ENCODE data around the gene PNPLA6.
A peak's percentile ranks its signal among the peaks of the same experiment; 100 is the strongest.

PNPLA6 gene

GRCh38 chr19:7516333-7516732 lies 19.2 kb upstream of the PNPLA6 start:
- Histone ChIP-seq H3K4me1 (ENCODE audit: control insufficient read depth, insufficient read depth, low read length) (peaks cover 13% of the 10 kb centered on the region), H3K9ac (ENCODE audit: low read length) (peak overlapping the region; percentile 80), H3K27me3 (ENCODE audit: control insufficient read depth, insufficient read depth, low read length) (no peaks in the 10 kb centered on the region), H3K9me3 (ENCODE audit: control insufficient read depth, insufficient read depth, low read depth, low read length) (no peaks in the 10 kb centered on the region), H3K4me3 (ENCODE audit: low read depth, low read length) (peak overlapping the region; percentile 83), H3K36me3 (ENCODE audit: control insufficient read depth, insufficient read depth, low read length) (no peaks in the 10 kb centered on the region), H3K27ac (ENCODE audit: low read depth, low read length) (peak overlapping the region; percentile 65)

GRCh38 chr19:7516878-7517277 lies 18.6 kb upstream of the PNPLA6 start:
- peak overlapping the region; percentile 83 for H3K4me3 ChIP-seq (ENCODE audit: low read depth, low read length)
- peak overlapping the region; percentile 80 for H3K9ac ChIP-seq (ENCODE audit: low read length)
- no peaks in the 10 kb centered on the region for H3K36me3 ChIP-seq (ENCODE audit: control insufficient read depth, insufficient read depth, low read length)
- H3K4me1 ChIP-seq (ENCODE audit: control insufficient read depth, insufficient read depth, low read length), result peaks cover 13% of the 10 kb centered on the region
- peak overlapping the region; percentile 65; the same call in 1 of the 2 replicates for H3K27ac ChIP-seq (ENCODE audit: low read depth, low read length)
- no peaks in the 10 kb centered on the region for H3K9me3 ChIP-seq (ENCODE audit: control insufficient read depth, insufficient read depth, low read depth, low read length)
- no peaks in the 10 kb centered on the region for H3K27me3 ChIP-seq (ENCODE audit: control insufficient read depth, insufficient read depth, low read length)

GRCh38 chr19:7519361-7520130 lies 16.0 kb upstream of the PNPLA6 start:
- Histone ChIP-seq H3K4me3 (ENCODE audit: low read depth, low read length) (no peak overlapping the region), H3K27me3 (ENCODE audit: control insufficient read depth, insufficient read depth, low read length) (no peaks in the 10 kb centered on the region), H3K36me3 (ENCODE audit: control insufficient read depth, insufficient read depth, low read length) (no peaks in the 10 kb centered on the region), H3K27ac (ENCODE audit: low read depth, low read length) (no peak overlapping the region), H3K4me1 (ENCODE audit: control insufficient read depth, insufficient read depth, low read length) (peaks cover 16% of the 10 kb centered on the region), H3K9ac (ENCODE audit: low read length) (no peak overlapping the region), H3K9me3 (ENCODE audit: control insufficient read depth, insufficient read depth, low read depth, low read length) (no peaks in the 10 kb centered on the region)

GRCh38 chr19:7520131-7521051 lies 15.1 kb upstream of the PNPLA6 start:
- Histone ChIP-seq H3K4me1 (ENCODE audit: control insufficient read depth, insufficient read depth, low read length) (peaks cover 11% of the 10 kb centered on the region), H3K36me3 (ENCODE audit: control insufficient read depth, insufficient read depth, low read length) (no peaks in the 10 kb centered on the region), H3K9ac (ENCODE audit: low read length) (no peak overlapping the region), H3K4me3 (ENCODE audit: low read depth, low read length) (no peak overlapping the region), H3K9me3 (ENCODE audit: control insufficient read depth, insufficient read depth, low read depth, low read length) (no peaks in the 10 kb centered on the region), H3K27me3 (ENCODE audit: control insufficient read depth, insufficient read depth, low read length) (no peaks in the 10 kb centered on the region), H3K27ac (ENCODE audit: low read depth, low read length) (no peak overlapping the region)

- no peak overlapping the region for H3K27ac ChIP-seq (ENCODE audit: low read depth, low read length)
- peaks cover 7% of the 10 kb centered on the region for H3K4me1 ChIP-seq (ENCODE audit: control insufficient read depth, insufficient read depth, low read length)
- no peaks in the 10 kb centered on the region for H3K9me3 ChIP-seq (ENCODE audit: control insufficient read depth, insufficient read depth, low read depth, low read length)
- H3K27me3 ChIP-seq (ENCODE audit: control insufficient read depth, insufficient read depth, low read length), result no peaks in the 10 kb centered on the region
- peaks cover under 1% of the 10 kb centered on the region; the same call in 1 of the 2 replicates for H3K36me3 ChIP-seq (ENCODE audit: control insufficient read depth, insufficient read depth, low read length)
- H3K9ac ChIP-seq (ENCODE audit: low read length), result no peak overlapping the region
- H3K4me3 ChIP-seq (ENCODE audit: low read depth, low read length), result peak overlapping the region; percentile 66
Observed at GRCh38 chr19:7521551-7522071, 13.9 kb upstream of the PNPLA6 start.

GRCh38 chr19:7522072-7522922 lies 13.2 kb upstream of the PNPLA6 start, which contains the start of gene MCOLN1:
Gene MCOLN1, plus strand, starts transcription at chr19:7522624. Its CDS starts 127 bp downstream, at chr19:7522751.
- no peak within 1 kb of the TSS for H3K27ac ChIP-seq (ENCODE audit: low read depth, low read length)
- H3K27me3 ChIP-seq (ENCODE audit: control insufficient read depth, insufficient read depth, low read length), result no peaks in the 10 kb centered on the region
- H3K36me3 ChIP-seq (ENCODE audit: control insufficient read depth, insufficient read depth, low read length), result peaks cover 3% of the 10 kb centered on the region; the same call in 1 of the 2 replicates
- peak within 1 kb of the TSS; percentile 66 for H3K4me3 ChIP-seq (ENCODE audit: low read depth, low read length)
- H3K9me3 ChIP-seq (ENCODE audit: control insufficient read depth, insufficient read depth, low read depth, low read length), result no peaks in the 10 kb centered on the region
- H3K9ac ChIP-seq (ENCODE audit: low read length), result peak within 1 kb of the TSS; percentile 52
- peaks cover 3% of the 10 kb centered on the region; the same call in 1 of the 2 replicates for H3K4me1 ChIP-seq (ENCODE audit: control insufficient read depth, insufficient read depth, low read length)

GRCh38 chr19:7522923-7523667 lies 12.4 kb upstream of the PNPLA6 start:
- H3K27me3 ChIP-seq (ENCODE audit: control insufficient read depth, insufficient read depth, low read length), result no peaks in the 10 kb centered on the region
- peaks cover 3% of the 10 kb centered on the region; the same call in 1 of the 2 replicates for H3K36me3 ChIP-seq (ENCODE audit: control insufficient read depth, insufficient read depth, low read length)
- no peaks in the 10 kb centered on the region for H3K9me3 ChIP-seq (ENCODE audit: control insufficient read depth, insufficient read depth, low read depth, low read length)
- H3K4me1 ChIP-seq (ENCODE audit: control insufficient read depth, insufficient read depth, low read length), result peaks cover 3% of the 10 kb centered on the region; the same call in 1 of the 2 replicates
- peak overlapping the region; percentile 66 for H3K4me3 ChIP-seq (ENCODE audit: low read depth, low read length)
- H3K27ac ChIP-seq (ENCODE audit: low read depth, low read length), result no peak overlapping the region
- H3K9ac ChIP-seq (ENCODE audit: low read length), result peak overlapping the region; percentile 52

- Histone ChIP-seq H3K9me3 (ENCODE audit: control insufficient read depth, insufficient read depth, low read depth, low read length) (no peaks in the 10 kb centered on the region), H3K27ac (ENCODE audit: low read depth, low read length) (no peak overlapping the region), H3K36me3 (ENCODE audit: control insufficient read depth, insufficient read depth, low read length) (peaks cover 14% of the 10 kb centered on the region), H3K4me1 (ENCODE audit: control insufficient read depth, insufficient read depth, low read length) (peaks cover 3% of the 10 kb centered on the region; the same call in 1 of the 2 replicates), H3K27me3 (ENCODE audit: control insufficient read depth, insufficient read depth, low read length) (no peaks in the 10 kb centered on the region), H3K4me3 (ENCODE audit: low read depth, low read length) (no peak overlapping the region), H3K9ac (ENCODE audit: low read length) (no peak overlapping the region)
Observed at GRCh38 chr19:7524523-7524922, 11.0 kb upstream of the PNPLA6 start.

GRCh38 chr19:7524992-7525739 lies 10.4 kb upstream of the PNPLA6 start:
- Histone ChIP-seq H3K27me3 (ENCODE audit: control insufficient read depth, insufficient read depth, low read length) (no peaks in the 10 kb centered on the region), H3K4me3 (ENCODE audit: low read depth, low read length) (no peak overlapping the region), H3K9me3 (ENCODE audit: control insufficient read depth, insufficient read depth, low read depth, low read length) (no peaks in the 10 kb centered on the region), H3K4me1 (ENCODE audit: control insufficient read depth, insufficient read depth, low read length) (peaks cover 3% of the 10 kb centered on the region; the same call in 1 of the 2 replicates), H3K9ac (ENCODE audit: low read length) (no peak overlapping the region), H3K27ac (ENCODE audit: low read depth, low read length) (no peak overlapping the region), H3K36me3 (ENCODE audit: control insufficient read depth, insufficient read depth, low read length) (peaks cover 17% of the 10 kb centered on the region)

Data from HUES6 (cell line).